Measurements from ENCODE around the gene PRDM15.

GRCh38 chr21:41764558-41765419, 114.4 kb downstream of the PRDM15 start:
- TF ChIP-seq POLR2AphosphoS5 (IDR thresholded peaks at IDR 0.05; ENCODE audit: low read depth, low read length) (no peak), POLR2A (IDR thresholded peaks at IDR 0.05; ENCODE audit: low read depth, low read length) (no peak), PAX5 (IDR thresholded peaks at IDR 0.05; ENCODE audit: insufficient read depth, low read length, severe bottlenecking) (no peak), TAF1 (IDR thresholded peaks at IDR 0.05; ENCODE audit: low read depth, low read length) (no peak), POU2F2 (IDR thresholded peaks at IDR 0.05; ENCODE audit: low read depth, low read length) (no peak)

All from GM12891 (cell line).